Measurements from ENCODE around the gene COLEC12. TPM values are rescaled to one million over a fixed set of nuclear protein-coding genes. Genes with fewer than 3 reads are reported as not detected.

Gene COLEC12
- total RNA-seq, 6 donors from 2014 or later = 29.3 to 72.2 (median 47.0) TPM

GRCh38 chr18:434410-434809 lies 66.1 kb downstream of the COLEC12 start:
- WGBS, 2 donors = 0 to 3% methylated on average over 1 of the region's 1 CpG
- DNase-seq = no peak

GRCh38 chr18:433960-434359 lies 66.5 kb downstream of the COLEC12 start:
- no peak for DNase-seq
- H3K4me3 ChIP-seq = no peak overlapping the region
- ATAC-seq (ENCODE audit: low FRiP score in 2 of 2) = peak in 1 of 2 donors; percentile 61
- H3K9me3 ChIP-seq = no peaks in the 10 kb centered on the region
- H3K36me3 ChIP-seq = no peaks in the 10 kb centered on the region
- no peak overlapping the region for H3K27ac ChIP-seq
- WGBS, 2 donors = 78 to 90% methylated on average over 2 of the region's 2 CpGs
- H3K27me3 ChIP-seq = no peaks in the 10 kb centered on the region
- TF ChIP-seq POLR2AphosphoS5 (IDR thresholded peaks at IDR 0.05) (no peak), CTCF (IDR thresholded peaks at IDR 0.05) (no peak), POLR2A (IDR thresholded peaks at IDR 0.05) (no peak), EP300 (IDR thresholded peaks at IDR 0.05) (no peak)
- H3K4me1 ChIP-seq = no peaks in the 10 kb centered on the region

More at GRCh38 chr18:434410-434809, 66.1 kb downstream of the COLEC12 start:
- Histone ChIP-seq H3K4me3 (no peak overlapping the region), H3K27ac (no peak overlapping the region), H3K27me3 (no peaks in the 10 kb centered on the region), H3K4me1 (no peaks in the 10 kb centered on the region), H3K36me3 (no peaks in the 10 kb centered on the region), H3K9me3 (no peaks in the 10 kb centered on the region)
- ATAC-seq (ENCODE audit: low FRiP score in 2 of 2) = peak in 1 of 2 donors; percentile 73
- no peak for TF ChIP-seq EP300 (IDR thresholded peaks at IDR 0.05)
- TF ChIP-seq POLR2AphosphoS5 (IDR thresholded peaks at IDR 0.05) = no peak
- TF ChIP-seq CTCF (IDR thresholded peaks at IDR 0.05) = no peak
- no peak for TF ChIP-seq POLR2A (IDR thresholded peaks at IDR 0.05)

GRCh38 chr18:433298-433697 lies 67.2 kb downstream of the COLEC12 start:
- no peaks in the 10 kb centered on the region for H3K27me3 ChIP-seq
- H3K4me1 ChIP-seq = no peaks in the 10 kb centered on the region
- DNase-seq (no peak), ATAC-seq (ENCODE audit: low FRiP score in 2 of 2) (peak in 1 of 2 donors; percentile 47)
- H3K4me3 ChIP-seq = no peak overlapping the region
- WGBS, 2 donors = 63 to 83% methylated on average over 2 to 3 of the region's 3 CpGs
- TF ChIP-seq POLR2AphosphoS5 (IDR thresholded peaks at IDR 0.05) = no peak
- no peak for TF ChIP-seq EP300 (IDR thresholded peaks at IDR 0.05)
- no peak for TF ChIP-seq CTCF (IDR thresholded peaks at IDR 0.05)
- TF ChIP-seq POLR2A (IDR thresholded peaks at IDR 0.05) = no peak
- no peaks in the 10 kb centered on the region for H3K9me3 ChIP-seq
- H3K27ac ChIP-seq = no peak overlapping the region
- no peaks in the 10 kb centered on the region for H3K36me3 ChIP-seq

- peak in 1 of 2 donors; percentile 27 for ATAC-seq (ENCODE audit: low FRiP score in 2 of 2)
- no peak overlapping the region for H3K4me3 ChIP-seq
- H3K9me3 ChIP-seq = no peaks in the 10 kb centered on the region
- H3K27ac ChIP-seq = no peak overlapping the region
- DNase-seq = no peak
- H3K36me3 ChIP-seq = no peaks in the 10 kb centered on the region
- WGBS, 2 donors = 63 to 71% methylated on average over 4 of the region's 4 CpGs
- TF ChIP-seq CTCF (IDR thresholded peaks at IDR 0.05) (no peak), POLR2AphosphoS5 (IDR thresholded peaks at IDR 0.05) (no peak), EP300 (IDR thresholded peaks at IDR 0.05) (no peak), POLR2A (IDR thresholded peaks at IDR 0.05) (no peak)
- no peaks in the 10 kb centered on the region for H3K4me1 ChIP-seq
- H3K27me3 ChIP-seq = no peaks in the 10 kb centered on the region
Observed at GRCh38 chr18:432791-433190, 67.7 kb downstream of the COLEC12 start.

GRCh38 chr18:429030-429429 lies 71.5 kb downstream of the COLEC12 start:
- Histone ChIP-seq H3K27me3 (no peaks in the 10 kb centered on the region), H3K9me3 (no peaks in the 10 kb centered on the region), H3K4me3 (no peak overlapping the region), H3K27ac (no peak overlapping the region), H3K4me1 (peaks cover 0 to 2% (median 0%) of the 10 kb centered on the region in 4 donors), H3K36me3 (no peaks in the 10 kb centered on the region)
- TF ChIP-seq POLR2A (IDR thresholded peaks at IDR 0.05) = no peak
- no peak for TF ChIP-seq EP300 (IDR thresholded peaks at IDR 0.05)
- no peak for TF ChIP-seq POLR2AphosphoS5 (IDR thresholded peaks at IDR 0.05)
- no peak for DNase-seq
- ATAC-seq (ENCODE audit: low FRiP score in 2 of 2) = no peak
- WGBS, 2 donors = 44 to 56% methylated on average over 1 of the region's 1 CpG
